Left lung (tissue), 10 donors: ENCODE results near the gene MTG1. TPM values are rescaled to one million over a fixed set of nuclear protein-coding genes. Genes with fewer than 3 reads are reported as not detected.

Experiments used
- ATAC-seq: fragments of 200-7000 bp; cut with Tn5 transposase; one replicate; pipeline ENCODE4 v1.9.1; 2020; ENCODE audit warnings: moderate library complexity
- DNase-seq, 4 donors: peaks; one replicate each; pipeline ENCODE4 v3.0.0-alpha.2; 2013 to 2020
- H3K27ac ChIP-seq, 2 donors: fragments of 200-600 bp; sonication (generic) in 1 of 2; one replicate each; pipeline versions ENCODE4 v1.5.0 to v1.8.0; 2020 to 2021
- H3K27me3 ChIP-seq, 2 donors: fragments of 200-600 bp; sonication (generic) in 1 of 2; one replicate each; pipeline versions ENCODE4 v1.5.0 to v1.8.0; 2020 to 2021
- H3K36me3 ChIP-seq, 2 donors: fragments of 200-600 bp; sonication (generic) in 1 of 2; one replicate each; pipeline versions ENCODE4 v1.5.0 to v1.8.0; 2020 to 2021
- H3K4me1 ChIP-seq, 2 donors: fragments of 200-600 bp; one replicate each; pipeline ENCODE4 v1.8.0; 2021
- H3K4me3 ChIP-seq, 2 donors: fragments of 200-600 bp; sonication (generic) in 1 of 2; one replicate each; pipeline versions ENCODE4 v1.5.0 to v1.8.0; 2020 to 2021; ENCODE audit warnings: mild to moderate bottlenecking in 1 of 2
- H3K9me3 ChIP-seq, 2 donors: fragments of 200-600 bp; sonication (generic) in 1 of 2; one replicate each; pipeline versions ENCODE4 v1.5.0 to v1.8.0; 2020 to 2021
- intact Hi-C, 2 donors: fragments of 100-400 bp; cut with DNase I; formaldehyde crosslinking; loops; one replicate each; pipeline versions ENCODE4 v1.11.2 to v1.14.2; 2022
- polyA plus RNA-seq, 6 donors: library from polyadenylated mRNA; unstranded; fragments of 120-200 nt; gene quantifications; one replicate each; pipeline ENCODE4 v1.2.1, GENCODE V29; 2013; ENCODE audit not compliant: insufficient read length in 6 of 6
- total RNA-seq, 2 donors: library from RNA; stranded (reverse); fragmentation: NEBNext Ultra II Directional; extraction: Animal tissue kit (Norgen Biotek cat#: 25700); gene quantifications; one replicate each; pipeline ENCODE4 v1.2.1, GENCODE V29; 2021
- TF ChIP-seq, protein P1 (sequence below), 2 donors: fragments of 200-600 bp; sonication (generic) in 1 of 2; IDR thresholded peaks; one replicate each; pipeline versions ENCODE4 v1.5.0 to v1.8.0; 2021; ENCODE audit warnings: antibody characterized with exemption in 2 of 2
- donor health status: DM: no; HTN: yes; CAD: no.
- donor health status: DM: no; HTN: no; CAD: no.

Gene MTG1
- total and polyA plus RNA-seq, 8 donors: 31.5 to 75.1 (median 60.3) TPM

DNA sequence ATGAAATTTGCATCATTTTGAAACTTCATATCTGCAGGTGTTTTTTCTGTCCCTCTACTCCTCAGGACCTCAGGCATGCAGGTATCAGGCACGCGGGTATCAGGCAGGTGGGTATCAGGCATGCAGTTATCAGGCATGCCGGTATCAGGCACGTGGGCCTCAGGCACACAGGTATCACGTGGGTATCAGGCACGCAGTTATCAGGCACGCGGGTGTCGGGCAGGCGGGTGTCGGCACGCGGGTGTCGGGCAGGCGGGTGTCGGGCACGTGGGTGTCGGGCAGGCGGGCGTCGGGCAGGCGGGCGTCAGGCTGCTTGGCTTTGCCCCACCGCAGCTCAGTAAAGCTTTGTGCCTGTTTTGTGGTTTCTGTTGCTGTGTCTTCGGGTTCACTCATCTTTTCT lies 21.8 kb downstream of the MTG1 start:
- no peak overlapping the region for H3K27ac ChIP-seq
- intact Hi-C loops: no loop called here

DNA sequence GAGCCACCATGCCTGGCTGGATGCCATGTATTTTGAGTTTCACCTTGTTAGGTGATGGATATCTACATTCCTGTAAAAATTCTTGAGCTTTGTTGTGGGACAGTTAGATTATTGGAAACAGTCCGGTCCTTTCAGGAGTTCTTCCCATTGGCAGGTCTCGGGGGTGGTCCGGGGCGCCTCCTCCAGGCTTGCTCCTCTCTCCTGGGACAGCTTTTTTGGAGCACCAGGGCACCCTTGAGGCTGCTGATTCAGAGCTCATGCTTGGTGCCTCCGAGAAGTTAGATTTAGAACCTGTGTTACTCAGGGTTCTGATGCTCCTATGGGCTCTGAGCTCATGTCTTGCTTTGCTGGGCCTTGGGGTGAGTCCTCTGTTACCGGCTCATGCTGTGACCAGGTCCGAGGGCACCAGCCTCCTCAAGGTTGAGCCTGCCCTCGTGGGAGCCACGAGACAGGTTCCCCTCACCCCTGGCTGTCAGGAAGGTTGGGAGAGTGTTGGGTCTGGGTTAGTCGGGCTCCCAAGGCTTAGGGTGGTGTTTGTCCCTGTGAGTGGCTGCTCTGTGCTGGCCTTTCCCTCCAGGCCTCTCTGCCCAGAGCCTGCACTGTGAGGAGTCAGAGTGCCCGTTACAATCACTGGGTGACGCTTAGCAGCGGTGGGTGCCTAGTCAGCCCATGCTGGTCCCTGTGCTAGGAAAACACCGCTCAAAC lies 24.5 kb downstream of the MTG1 start:
- TF ChIP-seq, protein P1, sequence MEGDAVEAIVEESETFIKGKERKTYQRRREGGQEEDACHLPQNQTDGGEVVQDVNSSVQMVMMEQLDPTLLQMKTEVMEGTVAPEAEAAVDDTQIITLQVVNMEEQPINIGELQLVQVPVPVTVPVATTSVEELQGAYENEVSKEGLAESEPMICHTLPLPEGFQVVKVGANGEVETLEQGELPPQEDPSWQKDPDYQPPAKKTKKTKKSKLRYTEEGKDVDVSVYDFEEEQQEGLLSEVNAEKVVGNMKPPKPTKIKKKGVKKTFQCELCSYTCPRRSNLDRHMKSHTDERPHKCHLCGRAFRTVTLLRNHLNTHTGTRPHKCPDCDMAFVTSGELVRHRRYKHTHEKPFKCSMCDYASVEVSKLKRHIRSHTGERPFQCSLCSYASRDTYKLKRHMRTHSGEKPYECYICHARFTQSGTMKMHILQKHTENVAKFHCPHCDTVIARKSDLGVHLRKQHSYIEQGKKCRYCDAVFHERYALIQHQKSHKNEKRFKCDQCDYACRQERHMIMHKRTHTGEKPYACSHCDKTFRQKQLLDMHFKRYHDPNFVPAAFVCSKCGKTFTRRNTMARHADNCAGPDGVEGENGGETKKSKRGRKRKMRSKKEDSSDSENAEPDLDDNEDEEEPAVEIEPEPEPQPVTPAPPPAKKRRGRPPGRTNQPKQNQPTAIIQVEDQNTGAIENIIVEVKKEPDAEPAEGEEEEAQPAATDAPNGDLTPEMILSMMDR (IDR thresholded peaks at IDR 0.05): no peak
- Histone ChIP-seq H3K27me3 (peaks cover 0 to 18% of the 10 kb centered on the region in 2 donors), H3K27ac (no peak overlapping the region), H3K36me3 (peaks cover 0 to 60% of the 10 kb centered on the region in 2 donors), H3K4me3 (no peak overlapping the region), H3K9me3 (no peaks in the 10 kb centered on the region), H3K4me1 (peaks cover 0 to 7% of the 10 kb centered on the region in 2 donors)
- DNase-seq (peak in 1 of 4 donors; percentile 52), ATAC-seq (no peak)
- intact Hi-C loops: no loop called here

More for the DNA sequence above, 21.8 kb downstream of the MTG1 start:
- Histone ChIP-seq H3K9me3 (peaks cover 3 to 23% of the 10 kb centered on the region in 2 donors), H3K27me3 (no peaks in the 10 kb centered on the region), H3K36me3 (peaks cover 0 to 81% of the 10 kb centered on the region in 2 donors), H3K4me1 (no peaks in the 10 kb centered on the region), H3K4me3 (no peak overlapping the region)
- ATAC-seq (no peak), DNase-seq (no peak)
- TF ChIP-seq, protein P1 (IDR thresholded peaks at IDR 0.05): no peak

DNA sequence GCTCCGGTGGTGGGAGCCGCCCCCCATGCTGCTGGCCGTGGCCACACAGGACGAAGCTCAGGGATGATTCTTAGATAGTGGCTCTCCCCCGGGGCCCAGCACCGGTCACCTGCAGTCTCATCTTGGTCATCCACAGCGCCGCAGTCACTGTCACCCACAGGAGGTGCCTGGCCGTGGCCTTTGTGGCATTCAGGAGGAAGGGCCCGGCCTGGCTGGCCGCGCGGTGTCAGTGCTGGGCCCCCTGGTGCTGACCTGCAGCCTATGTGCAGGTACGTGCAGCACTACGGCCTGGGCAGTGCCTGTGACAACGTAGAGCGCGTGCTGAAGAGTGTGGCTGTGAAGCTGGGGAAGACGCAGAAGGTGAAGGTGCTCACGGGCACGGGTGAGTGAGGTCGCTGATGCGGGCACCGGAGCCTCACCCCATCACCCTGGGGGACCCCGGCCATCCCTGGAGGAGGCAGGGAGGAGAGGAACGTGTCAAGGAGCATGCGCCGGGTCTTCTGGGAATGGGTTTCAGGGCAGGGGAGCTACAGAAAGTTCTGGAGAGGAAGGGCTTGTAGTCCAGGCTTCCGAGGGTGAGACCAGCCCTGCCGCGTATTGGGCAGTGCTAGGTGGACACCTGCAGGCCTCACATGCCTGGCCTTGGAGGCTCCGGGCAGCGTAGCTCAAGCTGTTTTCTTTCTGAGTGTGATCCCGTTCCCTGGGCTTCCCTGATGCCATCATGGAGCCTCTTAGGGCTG lies 25.4 kb downstream of the MTG1 start:
- DNase-seq (peak in 1 of 4 donors; percentile 71), ATAC-seq (no peak)
- Histone ChIP-seq H3K27me3 (peaks cover 0 to 25% of the 10 kb centered on the region in 2 donors), H3K27ac (no peak overlapping the region), H3K4me1 (peaks cover 0 to 7% of the 10 kb centered on the region in 2 donors), H3K4me3 (no peak overlapping the region), H3K9me3 (no peaks in the 10 kb centered on the region), H3K36me3 (peaks cover 0 to 56% of the 10 kb centered on the region in 2 donors)
- TF ChIP-seq, protein P1 (IDR thresholded peaks at IDR 0.05): no peak
- intact Hi-C loops: no loop called here

DNA sequence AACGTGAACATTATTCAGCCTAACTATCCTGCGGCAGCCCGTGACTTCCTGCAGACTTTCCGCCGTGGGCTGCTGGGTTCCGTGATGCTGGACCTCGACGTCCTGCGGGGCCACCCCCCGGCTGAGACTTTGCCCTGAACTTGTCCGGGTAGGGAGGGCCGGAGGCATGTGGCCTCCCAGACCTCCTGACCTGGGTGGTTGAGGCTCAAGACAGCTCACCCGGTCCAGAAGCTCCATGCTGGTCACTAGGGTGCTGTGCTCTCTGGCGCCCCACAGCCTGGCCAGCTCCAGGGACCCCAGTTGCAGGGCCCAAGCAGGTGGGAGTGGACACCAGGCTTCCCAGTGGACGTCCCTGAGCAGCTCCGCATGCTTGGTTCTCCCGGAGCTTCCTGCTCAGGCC lies 26.1 kb downstream of the MTG1 start:
- H3K4me1 ChIP-seq: peaks cover 0 to 7% of the 10 kb centered on the region in 2 donors
- H3K9me3 ChIP-seq: no peaks in the 10 kb centered on the region
- peak in 1 of 4 donors; percentile 50 for DNase-seq
- ATAC-seq: no peak
- TF ChIP-seq, protein P1 (IDR thresholded peaks at IDR 0.05): no peak
- H3K27me3 ChIP-seq: peaks cover 0 to 31% of the 10 kb centered on the region in 2 donors
- no peak overlapping the region for H3K27ac ChIP-seq
- intact Hi-C loops: no loop called here
- peaks cover 0 to 49% of the 10 kb centered on the region in 2 donors for H3K36me3 ChIP-seq
- no peak overlapping the region for H3K4me3 ChIP-seq

DNA sequence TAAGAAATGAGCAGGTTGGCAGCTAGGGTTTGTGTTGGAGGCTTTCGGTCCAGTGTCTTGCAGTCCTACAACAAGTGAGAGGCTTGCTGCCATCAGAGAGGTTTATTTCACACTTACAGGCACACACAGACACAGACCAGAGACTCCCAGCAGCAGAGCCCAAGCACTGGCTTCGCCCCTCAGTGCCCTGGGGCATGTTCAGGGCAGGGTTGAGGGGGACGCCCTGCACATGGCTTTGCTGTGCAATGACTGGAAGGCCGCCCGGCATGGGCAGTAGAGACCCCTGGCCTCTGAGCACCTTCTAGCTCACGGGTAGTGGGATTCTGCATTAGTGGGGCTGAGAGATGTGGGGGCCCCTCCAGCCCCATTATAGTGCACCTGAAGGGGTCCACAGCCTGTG lies 26.6 kb downstream of the MTG1 start:
- Histone ChIP-seq H3K36me3 (peaks cover 0 to 44% of the 10 kb centered on the region in 2 donors), H3K4me1 (peaks cover 0 to 7% of the 10 kb centered on the region in 2 donors), H3K27me3 (peaks cover 0 to 35% of the 10 kb centered on the region in 2 donors), H3K27ac (no peak overlapping the region), H3K4me3 (no peak overlapping the region), H3K9me3 (no peaks in the 10 kb centered on the region)
- TF ChIP-seq, protein P1 (IDR thresholded peaks at IDR 0.05): no peak
- DNase-seq: peak in 1 of 4 donors; percentile 50
- intact Hi-C loops: no loop called here
- ATAC-seq: no peak
